ENCODE data around the gene DGKZ. TPM values are rescaled to one million over a fixed set of nuclear protein-coding genes. Genes with fewer than 3 reads are reported as not detected.
A peak's percentile ranks its signal among the peaks of the same experiment; 100 is the strongest.

DGKZ gene
- total RNA-seq, 2 experiments from 2014 or later = 160 to 163 TPM

DNA sequence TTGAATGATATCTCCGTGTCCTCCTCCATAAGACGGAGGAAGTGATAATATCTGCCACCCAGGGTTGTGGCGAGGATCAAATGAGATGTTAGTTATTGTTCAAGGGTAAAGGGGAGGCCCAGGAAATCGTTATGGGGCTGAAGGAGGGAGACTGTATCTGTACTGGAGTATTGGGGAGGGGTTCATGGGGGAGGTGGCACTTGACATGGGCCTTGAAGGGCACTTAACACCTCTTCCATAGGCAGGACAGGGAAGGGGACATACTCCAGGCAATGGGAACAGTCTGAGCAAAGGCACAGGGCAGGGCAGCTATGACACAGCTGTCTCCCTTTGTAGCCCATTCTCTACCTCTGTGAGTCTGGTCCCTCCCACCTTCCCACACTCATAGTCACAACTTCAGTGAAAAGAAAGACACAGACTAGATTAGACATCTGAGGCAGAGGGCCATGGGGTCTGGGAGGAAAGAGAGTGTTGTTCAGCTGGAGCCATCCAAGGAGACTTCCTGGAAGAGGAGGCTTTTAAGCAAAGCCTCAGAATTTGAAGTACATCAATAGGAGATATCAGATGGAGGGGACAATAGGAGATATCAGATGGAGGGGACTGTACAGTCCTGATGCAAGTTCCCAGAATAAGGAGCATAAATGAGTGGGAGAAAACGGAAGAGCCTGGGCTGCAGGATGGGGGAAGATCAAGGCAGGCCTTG lies 15.8 kb upstream of the DGKZ start:
- Mint-ChIP-seq H3K9me3 (no peaks in the 10 kb centered on the region), H3K36me3 (no peaks in the 10 kb centered on the region), H3K4me3 (peak overlapping the region; percentile 71), H3K27me3 (peaks cover 38% of the 10 kb centered on the region), H3K4me1 (peaks cover 41% of the 10 kb centered on the region), H3K27ac (peak overlapping the region; percentile 37)
- ATAC-seq (ENCODE audit: low read depth) = peak; percentile 77
- DNase-seq = no peak
- POLR2A ChIA-PET = interaction anchor here (0.6 to 2.4 kb wide), 11 partner anchors 12 to 364 kb away, joined by 3 to 12 read pairs (median 3); partner anchors contain the start of gene DGKZ

DNA sequence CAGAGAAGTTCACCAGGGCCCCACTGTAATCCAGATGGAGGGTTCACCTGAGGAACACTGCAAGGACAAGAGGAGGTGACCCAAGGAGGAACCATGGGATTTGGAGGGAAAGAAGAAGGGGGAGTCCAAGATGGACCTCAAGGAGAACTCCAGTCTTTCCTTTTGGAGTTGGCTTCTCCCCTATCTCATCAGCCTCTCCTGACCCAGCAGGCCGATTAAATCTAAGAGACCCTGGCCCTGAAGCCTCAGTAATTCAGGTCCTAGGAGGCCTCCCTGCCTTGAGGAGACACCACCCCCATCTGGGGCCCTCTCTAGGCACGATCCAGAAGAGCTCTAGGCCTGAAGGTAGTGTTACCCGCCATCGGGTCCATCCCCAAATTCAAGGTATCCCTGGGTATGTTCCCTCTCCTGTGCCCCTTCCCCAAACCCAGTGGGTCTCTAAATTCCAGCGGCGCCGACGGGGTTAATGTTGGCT lies 15.1 kb upstream of the DGKZ start:
- ATAC-seq (ENCODE audit: low read depth) = no peak
- Mint-ChIP-seq H3K9me3 (no peaks in the 10 kb centered on the region), H3K4me3 (peak overlapping the region; percentile 71), H3K36me3 (no peaks in the 10 kb centered on the region), H3K27ac (peak overlapping the region; percentile 37), H3K4me1 (peaks cover 43% of the 10 kb centered on the region), H3K27me3 (peaks cover 33% of the 10 kb centered on the region)
- DNase-seq = no peak
- POLR2A ChIA-PET = interaction anchor here (0.9 to 1.9 kb wide), 6 partner anchors 10 to 37 kb away, joined by 3 to 12 read pairs (median 5); partner anchors contain the start of gene DGKZ

DNA sequence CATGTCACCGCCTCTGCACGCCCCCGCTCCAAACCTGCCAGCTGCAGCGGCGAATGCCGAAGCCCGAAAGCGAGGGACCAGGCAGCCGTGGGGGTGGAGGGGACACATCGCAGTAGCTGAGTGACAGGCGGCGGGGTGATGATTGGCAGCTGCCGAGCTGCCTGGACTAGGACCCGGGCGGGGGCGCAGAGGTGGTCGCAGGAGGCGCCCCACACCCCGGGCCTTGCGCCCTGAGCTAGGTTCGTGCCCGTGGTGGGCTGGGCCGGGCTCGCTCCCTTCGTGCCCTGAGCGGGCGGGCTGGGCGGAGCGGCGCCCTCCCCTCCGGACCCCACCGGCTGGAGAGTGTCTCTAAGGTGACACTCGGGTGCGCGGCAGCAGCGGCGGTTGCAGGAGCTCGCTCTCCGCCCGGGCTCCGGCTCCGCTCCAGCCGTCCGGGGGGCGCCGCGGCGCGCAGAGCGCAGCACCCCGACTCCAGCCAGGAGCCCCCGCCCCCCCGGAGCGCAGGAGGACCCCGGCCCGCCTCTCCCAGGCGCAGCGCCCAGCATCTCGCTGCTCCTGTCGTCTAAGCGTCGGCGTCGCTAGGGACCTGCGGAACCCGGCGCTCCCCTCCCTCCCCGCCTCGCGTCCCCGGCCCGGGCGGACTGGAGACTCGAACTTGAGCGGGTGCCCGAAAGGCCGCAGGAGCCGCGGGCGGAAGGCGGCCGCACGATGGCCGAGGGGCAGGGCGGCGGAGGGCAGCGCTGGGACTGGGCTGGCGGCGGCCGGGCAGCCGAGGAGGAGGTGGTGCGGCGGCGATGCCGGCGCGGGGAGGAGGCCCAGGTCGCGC lies 14.5 kb upstream of the DGKZ start:
- H3K4me3 Mint-ChIP-seq = peak overlapping the region; percentile 51
- no peaks in the 10 kb centered on the region for H3K36me3 Mint-ChIP-seq
- peaks cover 41% of the 10 kb centered on the region for H3K4me1 Mint-ChIP-seq
- peak; percentile 23 for ATAC-seq (ENCODE audit: low read depth)
- H3K9me3 Mint-ChIP-seq = no peaks in the 10 kb centered on the region
- H3K27ac Mint-ChIP-seq = no peak overlapping the region
- peak; percentile 61 for DNase-seq
- POLR2A ChIA-PET = interaction anchor here (0.9 to 1.9 kb wide), 6 partner anchors 10 to 37 kb away, joined by 3 to 12 read pairs (median 5); partner anchors contain the start of gene DGKZ
- H3K27me3 Mint-ChIP-seq = peaks cover 31% of the 10 kb centered on the region

DNA sequence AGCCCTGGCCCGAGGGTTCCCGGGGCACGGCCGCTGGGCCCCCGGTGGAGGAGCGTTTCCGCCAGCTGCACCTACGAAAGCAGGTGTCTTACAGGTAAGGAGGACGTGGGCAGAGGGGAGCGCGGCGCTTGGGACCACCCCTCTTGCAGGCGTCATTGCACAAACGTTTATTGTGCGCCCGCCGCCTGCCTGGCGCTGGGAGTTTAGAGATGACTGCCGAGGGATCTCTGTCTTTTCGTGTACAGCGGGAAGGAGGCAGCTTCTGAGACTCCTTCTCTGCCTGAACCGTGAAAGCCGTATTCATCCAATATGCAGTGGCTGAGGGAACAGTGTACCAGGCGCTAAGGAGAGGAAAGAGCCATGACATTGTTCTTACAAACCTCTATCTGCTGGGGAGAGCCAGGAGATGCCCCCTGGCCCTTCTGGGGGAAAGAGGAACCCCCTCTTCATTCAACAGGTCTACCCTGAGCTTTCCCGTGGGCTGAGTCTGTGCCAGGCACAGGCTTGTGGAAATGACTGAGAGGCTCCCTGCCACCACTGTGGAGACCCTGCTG lies 13.8 kb upstream of the DGKZ start:
- Mint-ChIP-seq H3K4me3 (peak overlapping the region; percentile 67), H3K27me3 (peaks cover 29% of the 10 kb centered on the region), H3K27ac (no peak overlapping the region), H3K36me3 (no peaks in the 10 kb centered on the region), H3K4me1 (peaks cover 40% of the 10 kb centered on the region), H3K9me3 (no peaks in the 10 kb centered on the region)
- POLR2A ChIA-PET = interaction anchor here (1.6 to 1.9 kb wide), 2 partner anchors 9 to 38 kb away, joined by 4 to 9 read pairs; no protein-coding TSS in a partner anchor
- DNase-seq (no peak), ATAC-seq (ENCODE audit: low read depth) (no peak)

DNA sequence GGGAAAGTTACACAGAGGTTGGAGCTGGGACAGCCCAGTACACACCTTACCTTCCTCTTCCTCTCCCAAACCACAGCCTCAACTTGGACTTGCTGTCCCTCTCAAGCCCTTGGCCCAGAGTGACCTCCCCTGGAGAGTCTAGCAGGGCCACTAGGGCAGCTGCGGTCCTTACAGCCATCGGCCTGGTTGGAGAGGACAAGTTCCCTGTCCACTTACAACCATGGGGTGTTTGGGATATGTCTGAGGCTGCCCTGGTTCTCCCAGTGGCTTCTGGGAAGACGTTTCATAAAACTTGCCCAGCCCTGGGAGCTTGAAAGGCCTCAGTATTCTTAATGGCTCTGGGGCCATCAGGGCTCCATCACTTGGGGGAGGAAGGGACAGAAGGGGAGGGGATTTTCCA lies 13.1 kb upstream of the DGKZ start:
- Mint-ChIP-seq H3K36me3 (no peaks in the 10 kb centered on the region), H3K27ac (no peak overlapping the region), H3K4me3 (no peak overlapping the region), H3K27me3 (peaks cover 28% of the 10 kb centered on the region), H3K9me3 (no peaks in the 10 kb centered on the region), H3K4me1 (peaks cover 43% of the 10 kb centered on the region)
- DNase-seq (no peak), ATAC-seq (ENCODE audit: low read depth) (no peak)
- POLR2A ChIA-PET = interaction anchor here (1.9 kb wide), 1 partner anchor 8 kb away, joined by 9 read pairs; no protein-coding TSS in a partner anchor

DNA sequence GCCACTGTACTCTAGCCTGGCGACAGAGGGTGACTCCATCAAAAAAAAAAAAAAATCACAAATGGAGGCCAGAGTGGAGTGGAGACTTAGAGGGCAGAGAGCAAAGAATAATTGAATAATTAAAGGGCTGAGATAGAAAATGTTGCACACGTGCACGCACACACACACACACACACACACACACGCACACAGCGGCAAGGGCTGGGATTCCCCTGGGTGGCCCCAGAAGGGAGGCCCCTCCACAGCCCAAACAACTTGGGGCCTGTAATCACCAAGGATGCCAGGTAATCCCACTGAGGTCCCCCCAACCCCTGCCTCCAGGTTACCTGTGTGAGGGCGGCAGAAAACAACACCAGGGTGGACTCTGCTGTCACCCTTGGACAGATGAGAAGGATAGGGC lies 12.0 kb upstream of the DGKZ start:
- Mint-ChIP-seq H3K36me3 (no peaks in the 10 kb centered on the region), H3K4me1 (peaks cover 32% of the 10 kb centered on the region), H3K9me3 (no peaks in the 10 kb centered on the region), H3K27me3 (peaks cover 20% of the 10 kb centered on the region), H3K4me3 (no peak overlapping the region), H3K27ac (no peak overlapping the region)
- POLR2A ChIA-PET = interaction anchor here (2.3 kb wide), 1 partner anchor 10 kb away, joined by 7 read pairs; no protein-coding TSS in a partner anchor
- ATAC-seq (ENCODE audit: low read depth) (no peak), DNase-seq (no peak)

DNA sequence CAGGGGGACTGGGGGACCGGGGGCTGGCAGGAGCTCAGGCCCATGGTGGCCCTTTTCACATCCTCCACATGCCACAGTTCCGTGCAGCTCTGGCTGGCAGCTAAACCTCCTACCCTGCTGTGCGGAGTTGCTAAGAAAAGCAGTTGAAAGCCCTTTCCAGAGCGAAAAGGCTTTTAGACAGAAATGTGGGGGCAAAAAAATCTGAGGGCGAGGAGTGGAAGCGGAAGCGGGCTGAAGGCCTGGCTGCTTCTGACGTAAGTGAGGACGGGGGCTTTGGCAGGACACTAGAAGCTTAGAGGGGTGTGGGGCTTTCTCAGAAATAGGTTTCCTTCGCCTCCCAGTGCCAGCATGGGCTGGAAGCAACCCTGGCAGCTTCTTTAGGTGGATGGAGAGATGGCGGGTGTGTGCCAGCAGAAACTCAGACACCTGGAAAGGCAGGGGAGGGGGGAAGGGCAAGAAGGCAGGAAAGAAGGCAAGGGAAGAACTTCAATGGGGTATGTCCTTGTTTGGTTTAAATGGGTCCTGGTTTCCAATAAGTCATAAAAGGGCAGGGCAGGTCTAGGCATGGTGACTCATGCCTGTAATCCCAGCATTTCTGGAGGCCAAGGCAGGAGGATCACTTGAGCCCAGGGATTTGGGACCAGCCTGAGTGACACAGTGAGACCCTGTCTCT lies 11.2 kb upstream of the DGKZ start:
- Mint-ChIP-seq H3K9me3 (no peaks in the 10 kb centered on the region), H3K4me1 (peaks cover 25% of the 10 kb centered on the region), H3K27ac (peak overlapping the region; percentile 30), H3K4me3 (no peak overlapping the region), H3K27me3 (peaks cover 20% of the 10 kb centered on the region), H3K36me3 (no peaks in the 10 kb centered on the region)
- POLR2A ChIA-PET = interaction anchor here (2.3 kb wide), 1 partner anchor 9 kb away, joined by 7 read pairs; no protein-coding TSS in a partner anchor
- DNase-seq = no peak
- ATAC-seq (ENCODE audit: low read depth) = no peak

DNA sequence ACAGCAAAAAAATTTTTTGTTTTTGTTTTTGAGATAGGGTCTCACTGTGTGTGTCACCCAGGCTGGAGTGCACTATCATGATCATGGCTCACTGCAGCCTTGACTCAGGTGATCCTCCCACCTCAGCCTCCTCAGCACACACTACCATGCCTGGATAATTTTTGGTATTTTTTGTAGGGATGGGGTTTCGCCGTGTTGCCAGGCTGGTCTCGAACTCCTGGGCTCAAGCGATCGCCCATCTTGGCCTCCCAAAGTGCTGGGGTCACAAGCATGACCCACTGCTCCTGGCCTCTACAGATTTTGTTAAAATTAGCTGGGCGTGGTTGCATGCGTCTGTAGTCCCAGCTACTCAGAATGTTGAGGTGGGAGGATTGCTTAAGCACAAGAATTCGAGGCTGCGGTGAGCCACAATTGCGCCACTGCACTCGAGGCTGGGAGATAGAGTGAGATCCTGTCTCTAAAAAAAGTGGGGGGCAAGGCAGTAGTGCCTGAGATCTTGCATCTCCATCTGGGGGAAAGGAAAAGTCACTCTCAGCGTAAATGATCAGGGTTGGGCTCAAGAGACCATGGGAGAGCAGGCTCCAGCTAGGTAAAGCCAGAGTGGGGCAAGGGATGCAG lies 10.6 kb upstream of the DGKZ start:
- POLR2A ChIA-PET = interaction anchor here (2.3 kb wide), 1 partner anchor 8 kb away, joined by 7 read pairs; no protein-coding TSS in a partner anchor
- H3K27ac Mint-ChIP-seq = no peak overlapping the region
- ATAC-seq (ENCODE audit: low read depth) = no peak
- no peaks in the 10 kb centered on the region for H3K36me3 Mint-ChIP-seq
- H3K27me3 Mint-ChIP-seq = peaks cover 18% of the 10 kb centered on the region
- peaks cover 24% of the 10 kb centered on the region for H3K4me1 Mint-ChIP-seq
- H3K4me3 Mint-ChIP-seq = no peak overlapping the region
- H3K9me3 Mint-ChIP-seq = no peaks in the 10 kb centered on the region
- DNase-seq = no peak

DNA sequence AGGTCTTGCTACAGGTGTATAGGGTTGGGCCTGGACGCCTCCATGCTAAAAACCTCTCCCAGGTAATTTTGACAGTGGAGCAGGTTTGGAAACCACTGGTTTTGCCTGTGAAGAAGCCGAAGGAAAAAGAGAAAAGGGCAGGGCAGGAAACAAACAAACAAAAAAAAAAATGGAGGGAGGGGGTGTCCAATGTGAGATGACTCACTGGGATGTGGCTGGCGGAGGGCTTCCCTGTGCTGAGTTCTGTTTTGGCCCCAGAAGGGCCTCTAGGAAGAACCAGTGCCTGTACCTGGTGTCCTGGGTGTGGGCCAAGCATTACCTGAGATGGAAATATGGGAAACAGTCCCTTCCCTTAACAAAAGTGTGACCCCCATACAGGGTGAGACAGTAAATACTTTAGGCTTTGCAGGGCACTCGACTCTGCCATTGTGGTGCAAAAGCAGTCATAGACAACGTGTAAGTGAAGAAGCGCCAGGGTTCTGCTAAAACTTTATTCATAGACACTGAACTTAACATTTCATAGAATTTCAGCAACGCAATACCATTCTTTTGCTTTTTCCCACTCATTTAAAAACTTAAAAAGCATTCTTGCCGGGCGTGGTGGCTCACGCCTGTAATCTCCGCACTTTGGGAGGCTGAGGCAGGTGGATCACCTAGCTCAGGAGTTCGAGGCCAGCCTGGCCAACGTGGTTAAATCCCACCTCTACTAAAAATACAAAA lies 9.5 kb upstream of the DGKZ start:
- Mint-ChIP-seq H3K4me3 (no peak overlapping the region), H3K27ac (no peak overlapping the region), H3K4me1 (peaks cover 27% of the 10 kb centered on the region), H3K36me3 (no peaks in the 10 kb centered on the region), H3K27me3 (peaks cover 18% of the 10 kb centered on the region), H3K9me3 (no peaks in the 10 kb centered on the region)
- DNase-seq (no peak), ATAC-seq (ENCODE audit: low read depth) (no peak)
- POLR2A ChIA-PET = no interaction called here

DNA sequence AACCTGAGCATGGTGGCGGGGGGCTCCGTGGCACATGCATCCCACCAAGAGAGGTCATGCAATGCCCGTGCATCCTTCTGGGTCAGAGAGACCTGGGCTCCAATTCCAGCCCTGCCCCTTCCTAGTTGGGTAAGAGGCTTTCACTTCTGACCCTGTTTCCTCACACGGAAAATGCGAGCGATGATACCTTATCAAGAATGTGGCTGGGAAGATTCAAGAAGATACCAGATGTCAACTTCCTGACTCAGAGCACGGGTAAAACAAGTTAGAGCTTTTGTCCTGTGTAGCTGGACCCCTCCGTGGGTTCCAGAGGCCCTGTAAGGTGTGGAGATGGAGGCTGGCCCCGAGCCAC lies 8.7 kb upstream of the DGKZ start:
- Mint-ChIP-seq H3K27me3 (peaks cover 15% of the 10 kb centered on the region), H3K9me3 (no peaks in the 10 kb centered on the region), H3K4me3 (no peak overlapping the region), H3K36me3 (no peaks in the 10 kb centered on the region), H3K4me1 (peaks cover 26% of the 10 kb centered on the region), H3K27ac (no peak overlapping the region)
- ATAC-seq (ENCODE audit: low read depth) (no peak), DNase-seq (no peak)
- POLR2A ChIA-PET = no interaction called here

DNA sequence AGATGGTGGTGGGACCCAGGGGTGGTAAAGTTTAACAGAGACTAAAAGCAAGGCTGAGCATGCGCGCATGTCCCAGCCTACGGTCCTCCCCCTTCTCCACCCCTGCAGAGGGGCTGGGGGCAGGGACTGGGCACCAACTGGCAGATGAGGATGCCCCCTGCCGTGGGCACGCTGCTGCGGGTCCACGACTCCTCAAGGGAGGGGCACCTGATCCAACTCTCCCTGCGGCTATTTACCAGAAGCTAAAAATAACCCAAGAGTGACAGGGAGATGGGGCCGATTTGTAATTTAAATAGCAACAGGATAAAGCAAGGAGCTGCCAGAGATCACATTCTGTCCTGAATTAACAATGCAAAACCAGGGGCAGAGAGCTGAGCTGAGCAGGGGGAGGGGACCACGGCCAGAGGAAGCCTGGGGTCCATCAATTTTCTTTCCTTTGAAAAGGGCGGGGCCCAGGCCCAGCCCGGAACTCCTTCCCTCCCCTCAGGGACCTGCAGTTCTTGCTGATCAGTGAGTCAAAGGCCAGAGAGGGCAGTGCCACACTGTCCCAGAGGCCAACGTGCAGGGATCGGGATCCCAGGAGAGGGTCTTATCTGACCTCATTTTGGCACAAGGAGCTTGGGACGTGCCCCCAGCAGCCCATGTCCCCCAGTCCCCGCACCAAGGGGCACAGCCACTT lies 8.1 kb upstream of the DGKZ start:
- peaks cover 28% of the 10 kb centered on the region for H3K4me1 Mint-ChIP-seq
- H3K27me3 Mint-ChIP-seq = peaks cover 11% of the 10 kb centered on the region
- no peaks in the 10 kb centered on the region for H3K36me3 Mint-ChIP-seq
- DNase-seq (no peak), ATAC-seq (ENCODE audit: low read depth) (no peak)
- no peaks in the 10 kb centered on the region for H3K9me3 Mint-ChIP-seq
- H3K4me3 Mint-ChIP-seq = no peak overlapping the region
- H3K27ac Mint-ChIP-seq = no peak overlapping the region
- POLR2A ChIA-PET = no interaction called here

DNA sequence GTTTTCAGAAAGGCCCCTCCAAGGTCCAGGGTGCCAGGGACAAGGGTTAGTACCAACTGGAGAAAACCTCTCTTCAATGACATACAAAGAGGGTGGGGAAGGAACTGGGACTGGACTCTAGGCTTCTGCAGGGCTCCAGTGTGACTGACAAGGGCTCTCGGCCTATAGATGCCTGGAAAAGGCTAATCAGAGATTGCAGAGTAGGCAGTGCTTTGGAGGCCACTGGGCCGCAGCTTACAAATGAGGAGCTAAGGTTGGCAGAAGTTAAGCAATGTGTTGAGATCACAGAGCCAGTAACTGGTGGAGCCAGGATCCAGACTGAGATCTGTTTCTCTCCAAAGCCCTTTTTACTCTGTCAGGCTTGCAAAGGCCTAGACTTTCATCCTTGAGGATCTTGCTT lies 7.4 kb upstream of the DGKZ start:
- H3K27ac Mint-ChIP-seq = no peak overlapping the region
- H3K27me3 Mint-ChIP-seq = peaks cover 7% of the 10 kb centered on the region
- DNase-seq (no peak), ATAC-seq (ENCODE audit: low read depth) (no peak)
- H3K9me3 Mint-ChIP-seq = no peaks in the 10 kb centered on the region
- H3K4me1 Mint-ChIP-seq = peaks cover 33% of the 10 kb centered on the region
- H3K36me3 Mint-ChIP-seq = no peaks in the 10 kb centered on the region
- POLR2A ChIA-PET = no interaction called here
- no peak overlapping the region for H3K4me3 Mint-ChIP-seq
